Right ventricle myocardium superior (tissue), 1 donor: ENCODE data around the gene NUP98. TPM values are rescaled to one million over a fixed set of nuclear protein-coding genes. Genes with fewer than 3 reads are reported as not detected.
A peak's percentile ranks its signal among the peaks of the same experiment; 100 is the strongest.
"Not testable (repeated sequence)": the region's sequence is repeated elsewhere in the genome, so short reads cannot be mapped to it uniquely, and the experiment has no call there.

Source experiments
- ATAC-seq: fragments of 200-7000 bp; cut with Tn5 transposase; one replicate; pipeline ENCODE4 v1.9.1; 2020; ENCODE audit warnings: mild to moderate bottlenecking; ENCODE audit not compliant: poor library complexity
- DNase-seq: peaks from one replicate; pipeline ENCODE4 v3.0.0-alpha.2; 2020
- intact Hi-C: fragments of 100-400 bp; cut with DNase I; formaldehyde crosslinking; loops from one replicate; pipeline ENCODE4 v1.11.2; 2022
- total RNA-seq: library from RNA; stranded (reverse); fragmentation: NEBNext Ultra II Directional; extraction: Animal tissue kit (Norgen Biotek cat#: 25700); gene quantifications from one replicate; pipeline ENCODE4 v1.2.1, GENCODE V29; 2021
- donor health status: DM: no; HTN: yes; CAD: no; lungs with severe emphysema.

NUP98 gene
- total RNA-seq, 1 donor from 2014 or later: 43.2 TPM

DNA sequence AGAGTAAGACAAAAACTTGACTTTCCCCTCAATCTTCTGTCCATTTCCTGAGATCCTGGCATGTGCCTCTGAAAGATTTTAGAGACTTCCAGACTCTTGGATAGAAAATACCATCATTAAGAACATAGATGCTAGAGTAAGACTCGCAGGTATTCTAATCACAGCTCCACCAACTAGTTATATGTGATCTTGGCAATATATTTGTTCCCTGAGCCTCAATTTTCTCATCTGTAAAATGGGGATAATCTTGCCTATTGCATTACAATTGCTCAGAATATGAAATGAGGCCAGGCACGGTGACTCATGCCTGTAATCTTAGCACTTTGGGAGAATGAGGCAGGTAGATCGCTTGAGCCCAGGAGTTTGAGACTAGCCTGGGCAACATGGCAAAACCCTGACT, 32.7 kb upstream of the NUP98 start:
- DNase-seq (no peak), ATAC-seq (no peak)
- intact Hi-C loops: no loop called here

DNA sequence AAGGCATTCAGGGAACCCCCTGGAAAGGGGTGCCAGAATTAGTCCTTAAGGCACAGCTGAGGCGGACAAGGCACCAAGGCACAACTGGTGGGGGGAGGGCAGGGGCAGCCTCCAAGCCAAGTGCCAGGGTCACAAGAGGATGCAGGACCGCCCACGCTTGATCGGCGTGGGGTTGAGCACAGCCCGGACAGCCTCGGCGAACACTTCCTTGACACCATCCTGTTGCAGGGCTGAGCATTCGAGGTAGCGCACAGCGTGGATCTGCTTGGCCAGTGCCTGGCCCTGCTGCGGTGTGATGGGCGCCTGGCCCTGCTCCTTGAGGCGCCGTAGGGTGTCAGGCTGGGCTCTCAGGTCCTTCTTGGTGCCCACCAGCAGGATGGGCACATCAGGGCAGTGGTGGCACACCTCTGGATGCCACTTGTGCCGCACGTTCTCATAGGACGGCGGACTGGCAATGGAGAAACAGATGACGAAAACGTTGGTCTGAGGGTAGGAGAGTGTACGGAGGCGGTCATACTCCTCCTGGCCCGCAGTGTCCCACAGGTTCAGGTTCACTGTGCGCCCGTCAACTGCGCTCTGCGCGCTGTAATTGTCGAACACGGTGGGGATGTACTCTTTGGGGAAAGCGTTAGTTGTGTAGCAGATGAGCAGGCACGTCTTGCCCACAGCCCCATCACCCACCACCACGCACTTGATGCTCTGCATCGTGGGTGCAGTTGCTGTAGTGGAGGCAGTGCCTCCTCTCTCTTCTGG, 30.3 kb upstream of the NUP98 start:
- ATAC-seq: no peak
- DNase-seq: no peak
- intact Hi-C loops: no loop called here

DNA sequence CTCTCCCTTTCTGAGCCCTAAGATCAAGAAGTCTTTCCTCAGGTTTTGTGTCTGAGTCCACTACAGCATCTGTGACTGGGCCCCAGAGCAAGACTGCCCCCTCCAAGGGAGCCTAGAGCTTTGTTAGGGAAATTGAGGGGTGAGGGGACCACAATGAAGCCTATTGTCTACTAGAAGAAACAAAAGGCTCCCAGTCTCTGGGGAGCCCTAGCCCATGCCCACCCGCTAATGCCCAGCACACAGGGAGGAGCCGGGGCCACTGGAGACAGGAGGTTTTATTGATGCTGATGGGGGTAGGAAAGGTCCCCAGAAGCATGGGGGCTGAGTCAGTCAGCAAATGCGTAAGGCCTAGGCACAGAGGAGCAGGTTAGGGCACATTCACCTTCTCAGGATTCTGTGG, 29.4 kb upstream of the NUP98 start:
- intact Hi-C loops: no loop called here
- no peak for DNase-seq
- no peak for ATAC-seq

DNA sequence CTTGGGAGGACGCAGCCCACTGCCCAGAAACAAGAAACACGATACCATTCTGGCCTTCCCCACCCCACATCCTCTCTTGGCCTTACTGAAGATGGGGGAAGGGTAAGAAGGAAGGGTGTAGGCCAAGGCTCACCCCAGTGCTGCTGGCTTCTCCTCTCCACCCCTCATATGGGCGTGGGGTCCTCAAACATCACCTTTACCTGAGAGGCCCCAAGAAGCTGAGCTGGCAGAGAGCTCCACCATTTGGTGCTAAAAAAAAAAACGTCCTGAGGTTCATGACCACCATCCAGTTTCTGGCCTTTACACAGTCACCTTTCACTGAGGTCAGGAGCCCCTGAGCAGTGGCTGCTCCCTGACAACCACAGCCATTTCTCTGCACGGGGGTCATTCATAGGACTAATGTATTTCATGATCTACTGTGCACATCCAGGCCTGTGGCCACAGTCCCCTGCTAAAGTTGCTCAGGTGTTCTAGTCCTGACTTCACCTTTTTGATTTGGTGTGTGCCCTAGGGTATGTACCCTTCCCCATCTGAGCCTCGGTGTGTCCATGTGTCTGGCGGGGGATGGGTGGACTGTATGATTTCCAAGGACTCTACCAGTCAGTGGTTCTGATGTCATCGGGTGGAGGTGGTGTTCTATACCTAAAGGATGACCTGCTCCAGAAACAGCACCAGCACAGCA, 28.3 kb upstream of the NUP98 start:
- DNase-seq (no peak), ATAC-seq (no peak)
- intact Hi-C loops: no loop called here

DNA sequence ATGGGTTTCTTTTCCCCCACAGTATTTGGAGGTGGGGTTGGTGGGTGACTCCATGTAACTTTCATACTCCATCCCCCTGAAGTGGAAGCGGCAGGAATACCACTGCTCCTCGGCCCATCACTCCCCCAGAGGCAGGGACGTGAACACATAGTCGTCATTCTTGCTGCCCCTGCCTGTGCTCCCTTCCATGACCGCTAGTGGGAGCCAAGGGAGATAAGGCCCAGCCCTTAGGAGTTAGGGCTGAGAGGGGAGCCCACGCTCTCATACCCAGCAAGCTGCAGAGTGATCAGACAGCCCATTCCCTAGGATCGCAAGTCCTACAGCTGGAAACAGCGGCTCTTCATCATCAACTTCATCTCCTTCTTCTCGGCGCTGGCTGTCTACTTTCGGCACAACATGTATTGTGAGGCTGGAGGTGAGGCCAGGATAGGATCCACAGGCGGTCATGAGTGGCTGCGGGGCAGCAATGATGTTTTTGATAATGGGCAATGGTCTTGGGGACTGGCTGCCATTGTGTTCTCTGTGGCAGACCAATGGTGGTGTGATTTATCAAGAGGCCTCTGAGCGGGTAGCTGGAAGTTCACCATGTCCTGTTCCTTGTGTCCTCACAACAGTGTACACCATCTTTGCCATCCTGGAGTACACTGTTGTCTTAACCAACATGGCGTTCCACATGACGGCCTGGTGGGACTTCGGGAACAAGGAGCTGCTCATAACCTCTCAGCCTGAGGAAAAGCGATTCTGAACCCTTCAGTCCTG, 27.5 kb upstream of the NUP98 start:
- intact Hi-C loops: no loop called here
- DNase-seq (peak; percentile 74), ATAC-seq (peak; percentile 63)

DNA sequence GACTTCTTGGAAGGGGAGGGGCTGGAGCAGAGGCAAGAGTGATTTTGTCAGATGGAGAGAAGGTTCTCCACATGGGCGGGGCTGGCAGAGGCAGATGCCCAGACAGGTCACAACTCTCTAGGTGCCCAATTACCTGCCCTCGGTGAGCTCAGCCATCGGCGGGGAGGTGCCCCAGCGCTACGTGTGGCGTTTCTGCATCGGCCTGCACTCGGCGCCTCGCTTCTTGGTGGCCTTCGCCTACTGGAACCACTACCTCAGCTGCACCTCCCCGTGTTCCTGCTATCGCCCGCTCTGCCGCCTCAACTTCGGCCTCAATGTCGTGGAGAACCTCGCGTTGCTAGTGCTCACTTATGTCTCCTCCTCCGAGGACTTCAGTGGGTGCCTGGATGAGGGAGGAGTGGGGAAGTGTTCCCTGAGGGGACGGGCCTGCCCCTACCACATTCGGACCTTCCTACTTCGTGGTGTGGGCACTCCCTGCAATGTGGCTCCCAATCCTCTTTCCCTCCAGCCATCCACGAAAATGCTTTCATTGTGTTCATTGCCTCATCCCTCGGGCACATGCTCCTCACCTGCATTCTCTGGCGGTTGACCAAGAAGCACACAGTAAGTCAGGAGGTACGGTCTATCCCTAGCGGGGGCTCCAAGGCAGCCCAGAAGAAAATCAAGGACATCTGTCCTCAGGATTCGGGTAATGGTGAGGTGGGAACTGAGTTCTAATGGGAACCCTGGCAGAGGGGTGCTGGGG, 26.6 kb upstream of the NUP98 start:
- intact Hi-C loops: no loop called here
- DNase-seq: no peak
- no peak for ATAC-seq

DNA sequence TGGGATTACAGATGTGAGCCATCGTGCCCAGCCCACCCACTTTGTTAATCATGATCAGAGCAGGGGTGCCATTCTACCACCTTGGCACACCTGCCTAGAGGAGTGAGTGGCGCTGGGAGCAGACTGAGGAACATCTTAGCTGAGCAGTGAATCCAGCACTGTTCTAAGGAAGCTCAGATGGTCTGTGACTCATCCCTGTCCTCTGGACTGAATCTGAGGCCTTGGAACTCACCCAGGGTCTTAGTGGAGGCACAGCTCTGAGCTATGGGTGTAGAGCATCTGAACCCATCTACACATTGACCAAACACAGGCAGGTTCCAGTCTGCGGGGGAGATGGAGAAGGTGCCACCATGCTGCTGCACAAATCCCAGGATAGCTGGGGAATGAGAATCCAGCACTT, 25.9 kb upstream of the NUP98 start:
- intact Hi-C loops: no loop called here
- DNase-seq (no peak), ATAC-seq (no peak)

DNA sequence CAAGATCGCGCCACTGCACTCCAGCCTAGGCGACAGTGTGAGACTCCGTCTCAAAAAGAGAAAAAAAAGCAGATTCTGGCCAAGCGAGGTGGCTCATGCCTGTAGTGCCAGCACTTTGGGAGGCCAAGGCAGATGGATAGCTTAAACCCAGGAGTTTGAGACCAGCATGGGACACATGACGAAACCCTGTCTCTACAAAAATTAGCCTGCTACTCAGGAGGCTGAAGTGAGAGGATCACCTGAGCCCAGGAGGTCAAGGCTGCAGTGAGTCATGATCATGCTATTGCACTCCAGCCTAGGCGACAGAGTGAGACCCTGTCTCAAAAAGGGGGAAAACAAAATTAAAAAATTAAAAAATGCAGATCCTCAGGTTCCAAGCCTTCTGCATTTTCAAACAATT, 25.0 kb upstream of the NUP98 start:
- no peak for ATAC-seq
- DNase-seq: no peak
- intact Hi-C loops: no loop called here

DNA sequence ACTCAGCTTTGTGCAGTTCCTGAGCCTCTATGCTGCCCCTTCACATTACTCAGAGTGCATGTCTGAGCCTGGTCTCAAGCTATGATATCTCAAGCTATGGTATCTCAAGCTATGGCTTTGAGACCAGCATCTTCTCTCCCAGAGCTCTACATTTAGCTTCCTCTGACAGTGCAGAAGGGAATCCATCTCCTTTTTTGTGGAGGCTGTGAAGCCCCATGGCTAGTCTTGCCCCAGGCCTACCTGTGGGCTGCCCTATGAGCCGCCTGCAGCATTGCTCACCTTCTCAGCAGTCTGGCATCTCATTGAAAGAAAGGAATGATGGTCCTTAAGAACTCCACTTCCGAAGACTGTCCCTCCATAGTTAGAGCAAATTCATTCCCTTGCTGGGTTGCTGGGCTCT, 23.6 kb upstream of the NUP98 start:
- intact Hi-C loops: no loop called here
- no peak for ATAC-seq

DNA sequence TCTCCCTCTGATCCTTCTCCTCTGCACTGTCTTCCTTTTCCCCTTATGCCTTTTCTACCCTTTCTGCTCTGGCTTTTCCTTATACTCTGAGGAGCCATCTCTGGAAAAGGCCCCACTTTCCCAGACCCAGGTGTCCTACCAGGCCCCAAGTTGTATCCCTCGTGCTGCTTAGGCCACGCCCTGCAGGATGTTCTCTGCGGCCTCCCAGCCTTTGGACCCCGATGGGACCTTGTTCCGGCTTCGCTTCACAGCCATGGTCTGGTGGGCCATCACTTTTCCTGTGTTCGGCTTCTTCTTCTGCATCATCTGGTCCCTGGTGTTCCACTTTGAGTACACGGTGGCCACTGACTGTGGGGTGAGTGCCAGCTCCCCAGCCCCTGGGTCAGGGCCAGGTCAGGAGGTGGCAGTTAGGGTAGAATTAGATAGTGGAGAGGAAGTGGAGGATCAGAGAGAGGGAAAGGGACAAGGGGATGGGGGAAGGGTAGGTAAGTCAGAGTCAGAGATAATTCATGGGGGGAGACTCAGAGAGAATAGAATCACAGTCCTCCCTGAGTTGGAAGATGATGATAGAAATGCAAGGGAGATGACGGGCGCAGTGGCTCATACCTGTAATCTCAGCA, 19.9 kb upstream of the NUP98 start:
- DNase-seq (no peak), ATAC-seq (peak; percentile 24)
- intact Hi-C loops: no loop called here

More for the DNA sequence above, 23.6 kb upstream of the NUP98 start:
- no peak for DNase-seq

DNA sequence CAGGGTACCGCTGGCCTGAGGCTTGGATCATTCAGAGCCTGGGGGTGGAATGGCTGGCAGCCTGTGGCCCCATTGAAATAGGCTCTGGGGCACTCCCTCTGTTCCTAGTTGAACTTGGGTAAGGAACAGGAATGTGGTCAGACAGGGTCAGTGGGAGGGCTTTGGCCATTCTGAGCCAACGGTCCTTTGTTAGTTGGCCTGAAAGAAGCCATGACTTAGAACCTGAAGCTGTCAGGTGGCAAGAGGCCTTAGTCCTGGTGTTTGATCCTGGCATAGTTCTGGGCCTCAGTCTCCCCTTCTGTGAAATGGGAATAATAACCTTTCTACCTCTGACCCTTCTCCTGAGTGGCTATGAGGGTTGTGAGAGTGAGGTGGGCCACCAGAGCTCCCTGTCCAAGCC, 19.3 kb upstream of the NUP98 start:
- ATAC-seq (no peak), DNase-seq (no peak)
- intact Hi-C loops: no loop called here

DNA sequence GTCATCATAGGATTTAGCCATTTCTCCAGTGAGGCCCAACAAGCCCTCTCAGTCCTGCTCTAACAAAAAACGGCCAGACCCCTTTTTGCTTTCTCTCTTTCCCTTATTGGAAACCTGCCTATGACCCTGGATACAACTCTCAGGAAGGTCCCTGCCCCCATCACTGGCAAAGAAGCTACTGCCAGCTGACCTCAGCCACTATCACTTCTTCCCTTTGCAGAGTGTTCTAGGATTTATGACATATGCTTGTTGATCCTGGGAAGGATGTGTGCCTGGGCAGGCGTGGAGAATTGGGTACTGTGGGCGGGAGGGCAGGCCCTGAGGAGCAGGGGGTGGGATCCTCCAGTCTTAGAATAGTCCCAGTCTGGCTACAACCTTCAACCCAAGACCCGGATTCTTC, 18.5 kb upstream of the NUP98 start:
- DNase-seq: no peak
- ATAC-seq: peak; percentile 65
- intact Hi-C loops: no loop called here

DNA sequence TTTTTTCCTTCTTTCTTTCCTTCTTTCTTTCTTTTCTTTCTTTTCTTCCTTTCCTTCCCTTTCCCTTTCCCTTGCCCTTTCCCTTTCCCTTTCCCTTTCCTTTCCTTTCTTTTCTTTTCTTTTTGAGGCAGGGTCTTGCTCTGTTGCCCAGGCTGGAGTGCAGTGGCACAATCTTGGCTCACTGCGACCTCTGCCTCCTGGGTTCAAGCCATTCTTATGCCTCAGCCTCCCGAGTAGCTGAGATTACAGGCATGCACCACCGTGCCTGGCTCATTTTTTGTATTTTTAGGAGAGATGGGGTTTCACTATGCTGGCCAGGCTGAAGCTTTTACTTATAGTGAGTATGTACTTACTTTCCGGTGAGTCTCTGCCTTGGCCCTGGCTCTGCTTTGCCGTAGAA, 17.5 kb upstream of the NUP98 start:
- ATAC-seq, DNase-seq, intact Hi-C loops: not testable (repeated sequence)

DNA sequence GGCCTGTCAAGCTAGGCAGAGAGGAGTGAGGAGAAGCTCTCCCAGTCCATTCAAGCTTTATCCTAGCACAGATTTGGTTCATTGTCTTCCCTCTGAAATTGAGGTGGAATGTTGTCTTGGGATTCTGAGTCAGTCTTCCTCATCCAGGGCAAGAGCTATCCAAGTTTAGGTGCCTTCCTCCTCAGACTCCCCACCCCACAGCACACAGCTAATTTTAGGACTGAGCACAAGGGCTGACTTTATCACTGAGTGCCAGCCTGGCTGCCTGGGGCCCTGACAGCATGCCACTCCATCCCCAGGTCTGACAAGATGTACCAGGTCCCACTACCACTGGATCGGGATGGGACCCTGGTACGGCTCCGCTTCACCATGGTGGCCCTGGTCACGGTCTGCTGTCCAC, 13.6 kb upstream of the NUP98 start:
- intact Hi-C loops: no loop called here
- DNase-seq: no peak
- ATAC-seq: peak; percentile 66

DNA sequence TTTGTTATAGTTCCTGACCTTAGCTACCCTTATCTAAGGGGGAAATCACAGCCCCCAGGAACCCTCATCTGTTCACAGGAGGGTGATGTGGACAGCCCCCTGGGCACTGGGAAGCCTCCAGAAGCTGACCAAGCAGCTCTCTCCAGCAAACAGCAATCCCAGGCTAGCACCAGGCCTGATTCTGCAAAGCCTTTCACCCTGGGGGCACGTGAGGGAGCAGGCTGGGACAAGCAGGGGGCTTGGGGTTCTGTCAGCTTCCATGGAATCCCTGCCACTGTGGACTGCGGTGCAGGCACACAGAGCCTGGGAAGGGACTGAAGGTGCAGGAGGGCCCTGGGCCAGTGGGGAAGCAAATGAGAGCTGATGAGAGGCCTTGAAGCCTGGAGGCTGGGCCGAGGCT, 13.1 kb upstream of the NUP98 start:
- ATAC-seq (no peak), DNase-seq (no peak)
- intact Hi-C loops: no loop called here

DNA sequence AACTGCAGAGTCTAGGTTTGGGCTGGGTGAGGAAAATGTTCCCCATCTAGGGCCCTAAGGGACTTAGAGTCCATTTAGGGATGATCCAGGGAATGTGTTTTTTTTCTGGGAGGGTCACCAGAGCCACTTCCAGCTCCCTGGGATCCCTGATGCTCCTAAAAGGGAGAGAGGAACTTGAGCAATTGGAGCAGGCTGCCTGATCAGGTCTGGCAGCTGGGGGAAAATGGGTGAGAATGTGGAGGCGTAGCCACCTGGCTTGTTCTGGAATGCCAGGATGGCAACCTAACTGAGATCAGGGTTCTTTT, 12.2 kb upstream of the NUP98 start:
- DNase-seq (no peak), ATAC-seq (no peak)
- intact Hi-C loops: no loop called here

DNA sequence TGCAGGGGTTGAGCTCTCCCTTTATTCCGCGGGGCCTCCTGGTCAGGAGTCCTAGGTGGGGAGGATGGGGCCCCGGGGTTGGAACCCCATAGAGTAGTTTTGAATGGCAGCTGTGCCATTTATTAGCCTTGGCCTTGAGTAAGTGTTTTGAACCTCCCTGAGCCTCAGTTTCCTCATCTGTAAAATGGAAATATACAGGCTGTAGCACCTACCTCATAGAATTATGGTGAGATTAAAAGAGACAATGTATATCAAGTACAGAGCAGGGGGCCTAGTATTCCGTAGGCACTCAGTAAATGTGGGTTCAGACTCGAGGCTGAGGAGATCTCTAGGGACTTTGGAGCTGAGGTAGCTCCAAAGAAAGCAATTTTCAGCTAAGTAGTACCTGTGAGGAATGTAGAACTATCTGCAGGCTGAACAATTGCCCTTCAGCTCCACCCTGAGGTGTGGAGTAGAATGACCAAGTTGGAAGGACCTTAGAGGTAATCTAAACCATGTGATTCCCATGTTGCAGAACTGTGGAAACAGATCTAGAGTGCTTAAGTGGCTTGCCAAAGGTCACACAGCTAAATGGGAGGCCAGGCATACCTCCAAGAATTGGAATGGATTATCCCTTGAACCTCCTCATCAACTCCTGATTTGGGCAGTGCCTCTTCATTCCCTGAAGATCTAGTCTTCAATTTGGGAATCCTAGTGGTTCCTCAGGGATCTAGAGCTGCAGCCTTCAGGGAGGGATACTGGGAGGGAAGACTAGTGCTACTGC, 11.7 kb upstream of the NUP98 start:
- DNase-seq: no peak
- intact Hi-C loops: no loop called here
- peak; percentile 66 for ATAC-seq
